Aorta (tissue), 5 donors: ENCODE data around the gene NBAS. TPM values are rescaled to one million over a fixed set of nuclear protein-coding genes. Genes with fewer than 3 reads are reported as not detected.

Experiments used
- ATAC-seq: fragments of 200-7000 bp; cut with Tn5 transposase; one replicate; pipeline ENCODE4 v1.9.1; 2022; ENCODE audit warnings: moderate library complexity; ENCODE audit not compliant: low FRiP score
- DNase-seq, 2 donors: peaks; one replicate each; pipeline ENCODE4 v3.0.0-alpha.2; 2020
- H3K27ac ChIP-seq, 2 donors: one replicate each; pipeline ENCODE4 v1.5.1; 2013; ENCODE audit warnings: low read length in 2 of 2, mild to moderate bottlenecking in 2 of 2, moderate library complexity in 2 of 2, control low read depth in 1 of 2, inconsistent platforms in 1 of 2, low read depth in 1 of 2
- H3K27me3 ChIP-seq, 2 donors: one replicate each; pipeline ENCODE4 v1.6.1; 2013; ENCODE audit warnings: control low read depth in 1 of 2, low read length in 1 of 2, mild to moderate bottlenecking in 1 of 2, moderate library complexity in 1 of 2; ENCODE audit not compliant: insufficient read depth in 2 of 2, control insufficient read depth in 1 of 2
- H3K36me3 ChIP-seq, 2 donors: one replicate each; pipeline ENCODE4 v1.6.1; 2013; ENCODE audit warnings: control low read depth in 1 of 2, low read length in 1 of 2, mild to moderate bottlenecking in 1 of 2; ENCODE audit not compliant: insufficient read depth in 2 of 2, control insufficient read depth in 1 of 2
- H3K4me1 ChIP-seq, 2 donors: one replicate each; pipeline ENCODE4 v1.6.1; 2013; ENCODE audit warnings: low read length in 2 of 2, control low read depth in 1 of 2, mild to moderate bottlenecking in 1 of 2, moderate library complexity in 1 of 2; ENCODE audit not compliant: insufficient read depth in 2 of 2, control insufficient read depth in 1 of 2
- H3K4me3 ChIP-seq, 2 donors: one replicate each; pipeline ENCODE4 v1.5.1; 2013; ENCODE audit warnings: low read length in 2 of 2, control low read depth in 1 of 2, mild to moderate bottlenecking in 1 of 2
- H3K9me3 ChIP-seq: one replicate; pipeline ENCODE4 v1.6.1; 2013; ENCODE audit warnings: mild to moderate bottlenecking, low read length; ENCODE audit not compliant: control insufficient read depth
- WGBS, 2 donors: extraction: QIAGEN DNeasy Blood & Tissue Kit; methylation state at CpG; one replicate each; pipeline ENCODE4 v1.1.7; 2013; 5-methylcytosine and 5-hydroxymethylcytosine counted together
- intact Hi-C, 2 donors: fragments of 100-400 bp; cut with DNase I; formaldehyde crosslinking; loops; one replicate each; pipeline versions ENCODE4 v1.14.2 to v1.15.0; 2022
- polyA plus RNA-seq, 2 donors: library from polyadenylated mRNA; stranded (reverse); fragments of 200-250 nt; gene quantifications; one replicate each; pipeline ENCODE4 v1.2.3, GENCODE V29; 2013
- total RNA-seq, 2 donors: library from RNA; stranded (reverse); fragmentation: NEBNext Ultra II Directional; extraction: Animal tissue kit (Norgen Biotek cat#: 25700); gene quantifications; one replicate each; pipeline ENCODE4 v1.2.1, GENCODE V29; 2021
- donor health status: healthy with polysubstance abuse.
- donor health status: Bipolar disorder and iron deficiency.
- donor health status: DM: no; HTN: no; CAD: no.
- donor health status: DM: no; HTN: no; CAD: no.
- donor health status: DM: yes; HTN: yes; CAD: no.

The NBAS gene
- total and polyA plus RNA-seq, 4 donors, result 7.4 to 46.0 (median 33.7) TPM

GRCh38 chr2:15357922-15358321 is 203.2 kb downstream of the NBAS start:
- H3K4me1 ChIP-seq, result peaks cover 0 to 2% of the 10 kb centered on the region in 2 donors
- H3K36me3 ChIP-seq, result peaks cover 0 to 2% of the 10 kb centered on the region in 2 donors
- H3K4me3 ChIP-seq, result no peak overlapping the region
- H3K27me3 ChIP-seq, result no peaks in the 10 kb centered on the region
- WGBS, 2 donors, result 88 to 89% methylated on average over 5 of the region's 5 CpGs
- ATAC-seq (no peak), DNase-seq (no peak)
- H3K9me3 ChIP-seq, result no peaks in the 10 kb centered on the region
- no peak overlapping the region for H3K27ac ChIP-seq
- intact Hi-C loops, result no loop called here

GRCh38 chr2:15357186-15357585 is 203.9 kb downstream of the NBAS start:
- Histone ChIP-seq H3K27me3 (no peaks in the 10 kb centered on the region), H3K4me1 (peaks cover 0 to 2% of the 10 kb centered on the region in 2 donors), H3K9me3 (no peaks in the 10 kb centered on the region), H3K36me3 (peaks cover 0 to 2% of the 10 kb centered on the region in 2 donors), H3K27ac (no peak overlapping the region), H3K4me3 (no peak overlapping the region)
- 97% methylated on average over 1 of the region's 1 CpG for WGBS, 2 donors
- intact Hi-C loops, result no loop called here
- no peak for ATAC-seq
- DNase-seq, result no peak

- Histone ChIP-seq H3K27me3 (no peaks in the 10 kb centered on the region), H3K9me3 (no peaks in the 10 kb centered on the region), H3K4me1 (peaks cover 0 to 1% of the 10 kb centered on the region in 2 donors), H3K4me3 (no peak overlapping the region), H3K36me3 (peaks cover 0 to 2% of the 10 kb centered on the region in 2 donors), H3K27ac (no peak overlapping the region)
- intact Hi-C loops, result no loop called here
- ATAC-seq (no peak), DNase-seq (no peak)
- WGBS, 2 donors, result 72 to 81% methylated on average over 3 of the region's 3 CpGs
Measured at GRCh38 chr2:15355386-15355785, 205.7 kb downstream of the NBAS start.

- no peak for DNase-seq
- Histone ChIP-seq H3K27me3 (no peaks in the 10 kb centered on the region), H3K27ac (no peak overlapping the region), H3K4me3 (no peak overlapping the region), H3K9me3 (no peaks in the 10 kb centered on the region), H3K4me1 (no peaks in the 10 kb centered on the region), H3K36me3 (peaks cover 0 to 2% of the 10 kb centered on the region in 2 donors)
- no peak for ATAC-seq
- WGBS, 2 donors, result 83 to 93% methylated on average over 1 of the region's 1 CpG
- intact Hi-C loops, result no loop called here
Measured at GRCh38 chr2:15354596-15355366, 206.4 kb downstream of the NBAS start.

- Histone ChIP-seq H3K4me3 (no peak overlapping the region), H3K9me3 (no peaks in the 10 kb centered on the region), H3K27ac (no peak overlapping the region), H3K36me3 (peaks cover 0 to 2% of the 10 kb centered on the region in 2 donors), H3K4me1 (no peaks in the 10 kb centered on the region), H3K27me3 (no peaks in the 10 kb centered on the region)
- WGBS, 2 donors, result 91 to 92% methylated on average over 11 of the region's 11 CpGs
- no peak for DNase-seq
- intact Hi-C loops, result no loop called here
- ATAC-seq, result no peak
Measured at GRCh38 chr2:15352363-15352762, 208.8 kb downstream of the NBAS start.

- ATAC-seq (no peak), DNase-seq (no peak)
- no peak overlapping the region for H3K4me3 ChIP-seq
- intact Hi-C loops, result no loop called here
- H3K27me3 ChIP-seq, result no peaks in the 10 kb centered on the region
- H3K9me3 ChIP-seq, result no peaks in the 10 kb centered on the region
- no peaks in the 10 kb centered on the region for H3K4me1 ChIP-seq
- H3K27ac ChIP-seq, result no peak overlapping the region
- WGBS, 2 donors, result 97 to 100% methylated on average over 5 of the region's 5 CpGs
- H3K36me3 ChIP-seq, result peaks cover 0 to 2% of the 10 kb centered on the region in 2 donors
Measured at GRCh38 chr2:15348636-15349035, 212.5 kb downstream of the NBAS start.

- no peaks in the 10 kb centered on the region for H3K4me1 ChIP-seq
- WGBS, 2 donors, result 93 to 94% methylated on average over 4 of the region's 4 CpGs
- no peak overlapping the region for H3K27ac ChIP-seq
- no peaks in the 10 kb centered on the region for H3K27me3 ChIP-seq
- ATAC-seq (no peak), DNase-seq (no peak)
- no peak overlapping the region for H3K4me3 ChIP-seq
- H3K36me3 ChIP-seq, result no peaks in the 10 kb centered on the region
- intact Hi-C loops, result no loop called here
- no peaks in the 10 kb centered on the region for H3K9me3 ChIP-seq
Measured at GRCh38 chr2:15348045-15348444, 213.1 kb downstream of the NBAS start.

GRCh38 chr2:15346624-15347023 is 214.5 kb downstream of the NBAS start:
- 100% methylated on average over 1 of the region's 1 CpG for WGBS, 2 donors
- no peaks in the 10 kb centered on the region for H3K4me1 ChIP-seq
- H3K36me3 ChIP-seq, result no peaks in the 10 kb centered on the region
- no peaks in the 10 kb centered on the region for H3K27me3 ChIP-seq
- no peaks in the 10 kb centered on the region for H3K9me3 ChIP-seq
- ATAC-seq, result no peak
- no peak for DNase-seq
- no peak overlapping the region for H3K4me3 ChIP-seq
- H3K27ac ChIP-seq, result no peak overlapping the region
- intact Hi-C loops, result no loop called here

GRCh38 chr2:15337996-15338666 is 223.0 kb downstream of the NBAS start:
- no peak overlapping the region for H3K27ac ChIP-seq
- no peak for ATAC-seq
- no peaks in the 10 kb centered on the region for H3K9me3 ChIP-seq
- H3K4me3 ChIP-seq, result no peak overlapping the region
- intact Hi-C loops, result no loop called here
- DNase-seq, result no peak
- no peaks in the 10 kb centered on the region for H3K27me3 ChIP-seq
- H3K4me1 ChIP-seq, result no peaks in the 10 kb centered on the region
- H3K36me3 ChIP-seq, result peaks cover 0 to 1% of the 10 kb centered on the region in 2 donors
- WGBS, 2 donors, result 83 to 94% methylated on average over 1 of the region's 1 CpG
